ENCODE measurements around the gene FXR2. TPM values are rescaled to one million over a fixed set of nuclear protein-coding genes. Genes with fewer than 3 reads are reported as not detected.

Gene FXR2
- total RNA-seq, 4 donors from 2014 or later: 11.7 to 25.4 (median 22.4) TPM

GRCh38 chr17:7640783-7641182, 26.1 kb upstream of the FXR2 start:
- peaks cover 4% of the 10 kb centered on the region for H3K27me3 ChIP-seq
- in situ Hi-C loops (cut with MboI; ENCODE audit: low pct_ligation_motif_present in 1 of 4, low pct_unique_long_range_greater_than_20kb in 1 of 4, low sequenced_read_pairs in 3 of 4): no loop called here
- no peaks in the 10 kb centered on the region for H3K9me3 ChIP-seq
- TF ChIP-seq, protein P1, sequence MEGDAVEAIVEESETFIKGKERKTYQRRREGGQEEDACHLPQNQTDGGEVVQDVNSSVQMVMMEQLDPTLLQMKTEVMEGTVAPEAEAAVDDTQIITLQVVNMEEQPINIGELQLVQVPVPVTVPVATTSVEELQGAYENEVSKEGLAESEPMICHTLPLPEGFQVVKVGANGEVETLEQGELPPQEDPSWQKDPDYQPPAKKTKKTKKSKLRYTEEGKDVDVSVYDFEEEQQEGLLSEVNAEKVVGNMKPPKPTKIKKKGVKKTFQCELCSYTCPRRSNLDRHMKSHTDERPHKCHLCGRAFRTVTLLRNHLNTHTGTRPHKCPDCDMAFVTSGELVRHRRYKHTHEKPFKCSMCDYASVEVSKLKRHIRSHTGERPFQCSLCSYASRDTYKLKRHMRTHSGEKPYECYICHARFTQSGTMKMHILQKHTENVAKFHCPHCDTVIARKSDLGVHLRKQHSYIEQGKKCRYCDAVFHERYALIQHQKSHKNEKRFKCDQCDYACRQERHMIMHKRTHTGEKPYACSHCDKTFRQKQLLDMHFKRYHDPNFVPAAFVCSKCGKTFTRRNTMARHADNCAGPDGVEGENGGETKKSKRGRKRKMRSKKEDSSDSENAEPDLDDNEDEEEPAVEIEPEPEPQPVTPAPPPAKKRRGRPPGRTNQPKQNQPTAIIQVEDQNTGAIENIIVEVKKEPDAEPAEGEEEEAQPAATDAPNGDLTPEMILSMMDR (IDR thresholded peaks at IDR 0.05): no peak
- TF ChIP-seq POLR2AphosphoS5 (IDR thresholded peaks at IDR 0.05) (no peak), POLR2A (IDR thresholded peaks at IDR 0.05) (no peak), EP300 (IDR thresholded peaks at IDR 0.05; ENCODE audit: low read depth) (no peak)
- H3K27ac ChIP-seq: no peak overlapping the region
- intact Hi-C loops (cut with DNase I; ENCODE audit: low total_unique reads): no loop called here
- WGBS, 2 donors (ENCODE audit: low coverage in 1 of 2): 93% methylated on average over 19 of the region's 26 CpGs; no CpG with 5 or more reads in 1 of the 2 donors
- H3K36me3 ChIP-seq: no peaks in the 10 kb centered on the region
- H3K4me1 ChIP-seq: no peaks in the 10 kb centered on the region
- no peak for DNase-seq
- no peak overlapping the region for H3K4me3 ChIP-seq

- H3K4me1 ChIP-seq: no peaks in the 10 kb centered on the region
- intact Hi-C loops (cut with DNase I; ENCODE audit: low total_unique reads): no loop called here
- no peaks in the 10 kb centered on the region for H3K9me3 ChIP-seq
- no peak overlapping the region for H3K27ac ChIP-seq
- H3K36me3 ChIP-seq: no peaks in the 10 kb centered on the region
- H3K27me3 ChIP-seq: no peaks in the 10 kb centered on the region
- no peak overlapping the region for H3K4me3 ChIP-seq
- DNase-seq: no peak
- TF ChIP-seq EP300 (IDR thresholded peaks at IDR 0.05; ENCODE audit: low read depth): no peak
- TF ChIP-seq, protein P1 (IDR thresholded peaks at IDR 0.05): no peak
- no peak for TF ChIP-seq POLR2A (IDR thresholded peaks at IDR 0.05)
- TF ChIP-seq POLR2AphosphoS5 (IDR thresholded peaks at IDR 0.05): no peak
- in situ Hi-C loops (cut with MboI; ENCODE audit: low pct_ligation_motif_present in 1 of 4, low pct_unique_long_range_greater_than_20kb in 1 of 4, low sequenced_read_pairs in 3 of 4): loop anchor here in 1 of 4 donors (10.0 kb wide), 1 partner anchor 49 kb away; the partner anchor contains the start of genes TP53 and WRAP53
- WGBS, 2 donors (ENCODE audit: low coverage in 1 of 2): 71 to 72% methylated on average over 4 to 5 of the region's 5 CpGs
Observed at GRCh38 chr17:7636163-7636562, 21.5 kb upstream of the FXR2 start.

GRCh38 chr17:7634384-7634783, 19.7 kb upstream of the FXR2 start:
- no peak overlapping the region for H3K27ac ChIP-seq
- H3K27me3 ChIP-seq: no peaks in the 10 kb centered on the region
- H3K9me3 ChIP-seq: no peaks in the 10 kb centered on the region
- TF ChIP-seq, protein P1 (IDR thresholded peaks at IDR 0.05): peak in 3 of 5 experiments; percentile 12 to 24 (median 22)
- no peak for TF ChIP-seq POLR2A (IDR thresholded peaks at IDR 0.05)
- no peak for TF ChIP-seq EP300 (IDR thresholded peaks at IDR 0.05; ENCODE audit: low read depth)
- in situ Hi-C loops (cut with MboI; ENCODE audit: low pct_ligation_motif_present in 1 of 4, low pct_unique_long_range_greater_than_20kb in 1 of 4, low sequenced_read_pairs in 3 of 4) (loop anchor here in 2 of 4 donors (5.0 to 10.0 kb wide), 2 partner anchors 50 to 53 kb away; partner anchors contain the start of genes TP53 (in 2 of the 2) and WRAP53 (in 2 of the 2)), intact Hi-C loops (cut with DNase I; ENCODE audit: low total_unique reads) (loop anchor here (5.0 kb wide), 1 partner anchor 53 kb away; the partner anchor contains the start of genes TP53 and WRAP53)
- H3K4me3 ChIP-seq: no peak overlapping the region
- no peak for DNase-seq
- H3K4me1 ChIP-seq: no peaks in the 10 kb centered on the region
- 50% methylated on average over 5 of the region's 5 CpGs; no CpG with 5 or more reads in 1 of the 2 donors for WGBS, 2 donors (ENCODE audit: low coverage in 1 of 2)
- no peaks in the 10 kb centered on the region for H3K36me3 ChIP-seq

DNA sequence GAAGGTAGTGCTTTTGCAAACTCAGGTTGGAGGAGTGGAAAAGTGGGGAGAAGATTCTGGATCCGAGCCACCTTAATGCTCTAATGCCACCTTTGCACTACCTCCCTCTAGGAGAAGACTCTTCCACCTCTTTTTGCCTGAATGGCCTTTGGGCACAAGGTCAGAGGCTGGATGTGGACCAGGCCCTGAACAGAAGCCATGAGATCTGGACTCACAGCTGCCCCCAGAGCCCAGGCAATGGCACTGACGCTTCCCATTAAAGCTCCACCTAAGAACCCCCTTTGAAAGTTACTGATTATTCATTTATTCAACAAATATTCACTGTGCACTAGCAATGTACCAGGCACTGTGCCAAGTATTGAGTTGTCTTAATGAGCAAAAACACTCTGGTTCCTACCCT, 18.4 kb upstream of the FXR2 start:
- Histone ChIP-seq H3K9me3 (no peaks in the 10 kb centered on the region), H3K27ac (no peak overlapping the region), H3K4me3 (no peak overlapping the region), H3K27me3 (no peaks in the 10 kb centered on the region), H3K36me3 (no peaks in the 10 kb centered on the region), H3K4me1 (peaks cover 2 to 3% (median 3%) of the 10 kb centered on the region in 4 donors)
- in situ Hi-C loops (cut with MboI; ENCODE audit: low pct_ligation_motif_present in 1 of 4, low pct_unique_long_range_greater_than_20kb in 1 of 4, low sequenced_read_pairs in 3 of 4) (loop anchor here in 2 of 4 donors (5.0 to 10.0 kb wide), 2 partner anchors 52 to 54 kb away; partner anchors contain the start of genes TP53 (in 2 of the 2) and WRAP53 (in 2 of the 2)), intact Hi-C loops (cut with DNase I; ENCODE audit: low total_unique reads) (loop anchor here (5.0 kb wide), 1 partner anchor 54 kb away; the partner anchor contains the start of genes TP53 and WRAP53)
- TF ChIP-seq, protein P1 (IDR thresholded peaks at IDR 0.05): no peak
- 84 to 100% methylated on average over 2 of the region's 2 CpGs for WGBS, 2 donors (ENCODE audit: low coverage in 1 of 2)
- DNase-seq: no peak

Data from transverse colon (tissue), 4 donors.